Lower leg skin (tissue), 3 donors: ENCODE data around the gene SDHD.

ENCODE experiments used
- POLR2A ChIP-seq, 2 donors: fragments of 450-650 bp; IDR thresholded peaks; one replicate each; pipeline ENCODE4 v1.6.1; 2016 to 2017; ENCODE audit warnings: antibody characterized with exemption in 2 of 2, mild to moderate bottlenecking in 1 of 2, moderate library complexity in 1 of 2
- TF ChIP-seq, protein P1 (sequence below), 3 donors: fragments of 450-650 bp; IDR thresholded peaks; one replicate each; pipeline ENCODE4 v1.5.1; 2016; ENCODE audit warnings: antibody characterized with exemption in 3 of 3, mild to moderate bottlenecking in 3 of 3, moderate library complexity in 2 of 3

DNA sequence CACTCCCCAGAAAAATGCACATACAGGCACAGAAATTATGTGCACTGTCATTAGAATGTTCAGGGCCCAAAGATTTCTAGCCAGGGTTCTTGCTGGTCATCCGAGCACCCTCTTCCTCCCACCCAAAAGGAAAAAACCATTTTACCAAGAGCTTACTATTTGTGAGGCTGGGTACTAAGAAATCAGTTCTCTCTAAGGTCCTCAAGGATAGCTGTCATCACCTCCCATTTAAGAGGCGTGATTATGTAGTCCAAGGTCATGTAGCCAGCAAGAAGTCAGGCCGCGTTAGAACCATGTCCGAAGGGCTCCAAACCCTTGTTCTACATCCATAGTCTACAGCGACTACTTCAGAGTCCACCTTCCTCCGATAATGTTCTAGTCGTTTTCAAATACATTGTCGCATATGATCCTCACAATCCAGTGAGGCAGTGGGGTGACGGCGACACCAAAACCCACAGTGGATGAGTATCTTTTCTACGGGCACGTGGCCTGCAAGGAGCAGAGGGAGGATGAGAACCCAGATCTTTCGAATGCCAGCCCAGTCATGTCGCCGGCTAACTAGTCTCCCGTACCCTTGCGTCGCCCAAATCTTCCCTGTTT lies 751 bp upstream of the SDHD start:
- TF ChIP-seq, protein P1, sequence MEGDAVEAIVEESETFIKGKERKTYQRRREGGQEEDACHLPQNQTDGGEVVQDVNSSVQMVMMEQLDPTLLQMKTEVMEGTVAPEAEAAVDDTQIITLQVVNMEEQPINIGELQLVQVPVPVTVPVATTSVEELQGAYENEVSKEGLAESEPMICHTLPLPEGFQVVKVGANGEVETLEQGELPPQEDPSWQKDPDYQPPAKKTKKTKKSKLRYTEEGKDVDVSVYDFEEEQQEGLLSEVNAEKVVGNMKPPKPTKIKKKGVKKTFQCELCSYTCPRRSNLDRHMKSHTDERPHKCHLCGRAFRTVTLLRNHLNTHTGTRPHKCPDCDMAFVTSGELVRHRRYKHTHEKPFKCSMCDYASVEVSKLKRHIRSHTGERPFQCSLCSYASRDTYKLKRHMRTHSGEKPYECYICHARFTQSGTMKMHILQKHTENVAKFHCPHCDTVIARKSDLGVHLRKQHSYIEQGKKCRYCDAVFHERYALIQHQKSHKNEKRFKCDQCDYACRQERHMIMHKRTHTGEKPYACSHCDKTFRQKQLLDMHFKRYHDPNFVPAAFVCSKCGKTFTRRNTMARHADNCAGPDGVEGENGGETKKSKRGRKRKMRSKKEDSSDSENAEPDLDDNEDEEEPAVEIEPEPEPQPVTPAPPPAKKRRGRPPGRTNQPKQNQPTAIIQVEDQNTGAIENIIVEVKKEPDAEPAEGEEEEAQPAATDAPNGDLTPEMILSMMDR (IDR thresholded peaks at IDR 0.05): no peak
- TF ChIP-seq POLR2A (IDR thresholded peaks at IDR 0.05): no peak
